Measurements from ENCODE around the gene ROPN1B. TPM values are rescaled to one million over a fixed set of nuclear protein-coding genes. Genes with fewer than 3 reads are reported as not detected.

ROPN1B gene
- total RNA-seq, 2 donors from 2014 or later = not detected

- DNase-seq (ENCODE audit: low spot score) = no peak
These were observed 56.2 kb downstream of the ROPN1B start for GRCh38 chr3:126025116-126025729.

GRCh38 chr3:126025862-126026261 lies 56.9 kb downstream of the ROPN1B start:
- TF ChIP-seq CTCF (IDR thresholded peaks at IDR 0.05) = no peak
- no peak for DNase-seq (ENCODE audit: low spot score)
- H3K27me3 ChIP-seq (replicated peaks; ENCODE audit: insufficient read depth) = no peaks in the 10 kb centered on the region
- H3K9me3 ChIP-seq = no peaks in the 10 kb centered on the region
- peaks cover 15% of the 10 kb centered on the region for H3K36me3 ChIP-seq
- H3K4me3 ChIP-seq = no peak overlapping the region
- no peaks in the 10 kb centered on the region for H3K4me1 ChIP-seq (ENCODE audit: control insufficient read depth in 1 of 2, low read depth in 2 of 2)
- H3K27ac ChIP-seq = no peak overlapping the region
- ATAC-seq (ENCODE audit: insufficient number of reproducible peaks, low FRiP score, low read depth) = no peak

More at GRCh38 chr3:126025116-126025729, 56.2 kb downstream of the ROPN1B start:
- no peak overlapping the region for H3K27ac ChIP-seq
- H3K36me3 ChIP-seq = peaks cover 15% of the 10 kb centered on the region
- H3K27me3 ChIP-seq (replicated peaks; ENCODE audit: insufficient read depth) = no peaks in the 10 kb centered on the region
- no peak for TF ChIP-seq CTCF (IDR thresholded peaks at IDR 0.05)
- H3K4me3 ChIP-seq = no peak overlapping the region
- no peaks in the 10 kb centered on the region for H3K4me1 ChIP-seq (ENCODE audit: control insufficient read depth in 1 of 2, low read depth in 2 of 2)
- H3K9me3 ChIP-seq = no peaks in the 10 kb centered on the region
- ATAC-seq (ENCODE audit: insufficient number of reproducible peaks, low FRiP score, low read depth) = no peak

GRCh38 chr3:126026277-126026751 lies 57.3 kb downstream of the ROPN1B start:
- Histone ChIP-seq H3K4me3 (no peak overlapping the region), H3K27me3 (replicated peaks; ENCODE audit: insufficient read depth) (no peaks in the 10 kb centered on the region), H3K9me3 (no peaks in the 10 kb centered on the region), H3K4me1 (ENCODE audit: control insufficient read depth in 1 of 2, low read depth in 2 of 2) (no peaks in the 10 kb centered on the region), H3K27ac (no peak overlapping the region), H3K36me3 (peaks cover 15% of the 10 kb centered on the region)
- TF ChIP-seq CTCF (IDR thresholded peaks at IDR 0.05) = no peak
- DNase-seq (ENCODE audit: low spot score) = no peak
- ATAC-seq (ENCODE audit: insufficient number of reproducible peaks, low FRiP score, low read depth) = no peak

DNA sequence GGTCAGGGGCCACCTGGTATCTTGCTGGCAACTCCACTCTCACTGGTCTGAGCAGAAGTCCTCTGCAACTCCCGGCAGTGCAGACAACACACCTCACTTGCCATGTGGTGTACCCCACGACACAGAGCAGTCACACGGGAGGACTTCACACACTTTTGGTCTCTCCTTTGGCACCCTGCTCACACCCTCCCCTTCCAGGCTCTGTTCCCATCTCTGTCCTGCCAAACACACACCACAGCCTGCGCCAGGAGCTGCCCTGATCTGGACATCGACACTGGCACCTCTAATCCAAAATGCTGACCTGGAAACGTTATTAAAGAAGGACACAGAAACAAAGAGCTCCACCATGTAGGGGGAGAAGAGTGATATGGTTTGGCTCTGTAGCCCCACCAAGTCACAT lies 57.8 kb downstream of the ROPN1B start:
- Histone ChIP-seq H3K27ac (no peak overlapping the region), H3K9me3 (no peaks in the 10 kb centered on the region), H3K4me3 (no peak overlapping the region), H3K27me3 (replicated peaks; ENCODE audit: insufficient read depth) (no peaks in the 10 kb centered on the region), H3K36me3 (peaks cover 15% of the 10 kb centered on the region), H3K4me1 (ENCODE audit: control insufficient read depth in 1 of 2, low read depth in 2 of 2) (no peaks in the 10 kb centered on the region)
- ATAC-seq (ENCODE audit: insufficient number of reproducible peaks, low FRiP score, low read depth) = no peak
- no peak for TF ChIP-seq CTCF (IDR thresholded peaks at IDR 0.05)
- DNase-seq (ENCODE audit: low spot score) = no peak

- no peaks in the 10 kb centered on the region for H3K9me3 ChIP-seq
- no peak overlapping the region for H3K4me3 ChIP-seq
- DNase-seq (ENCODE audit: low spot score) = no peak
- no peak for ATAC-seq (ENCODE audit: insufficient number of reproducible peaks, low FRiP score, low read depth)
- no peak overlapping the region for H3K27ac ChIP-seq
- no peaks in the 10 kb centered on the region for H3K4me1 ChIP-seq (ENCODE audit: control insufficient read depth in 1 of 2, low read depth in 2 of 2)
- H3K36me3 ChIP-seq = peaks cover 6% of the 10 kb centered on the region
- no peak for TF ChIP-seq CTCF (IDR thresholded peaks at IDR 0.05)
- no peaks in the 10 kb centered on the region for H3K27me3 ChIP-seq (replicated peaks; ENCODE audit: insufficient read depth)
These were observed 59.1 kb downstream of the ROPN1B start for GRCh38 chr3:126028096-126028495.
